HG02678 (cell line): ENCODE data around the gene P2RY14.

Source experiments
- ATAC-seq: cut with Tn5 transposase; IDR thresholded peaks from one replicate; pipeline ENCODE4 v1.9.1; 2021; ENCODE audit warnings: mild to moderate bottlenecking, moderate library complexity; ENCODE audit not compliant: unreplicated experiment

Gene P2RY14

GRCh38 chr3:151218136-151218535 is 60.2 kb downstream of the P2RY14 start:
- ATAC-seq, result no peak

- no peak for ATAC-seq
These were observed 61.4 kb downstream of the P2RY14 start for GRCh38 chr3:151216641-151217607.

DNA sequence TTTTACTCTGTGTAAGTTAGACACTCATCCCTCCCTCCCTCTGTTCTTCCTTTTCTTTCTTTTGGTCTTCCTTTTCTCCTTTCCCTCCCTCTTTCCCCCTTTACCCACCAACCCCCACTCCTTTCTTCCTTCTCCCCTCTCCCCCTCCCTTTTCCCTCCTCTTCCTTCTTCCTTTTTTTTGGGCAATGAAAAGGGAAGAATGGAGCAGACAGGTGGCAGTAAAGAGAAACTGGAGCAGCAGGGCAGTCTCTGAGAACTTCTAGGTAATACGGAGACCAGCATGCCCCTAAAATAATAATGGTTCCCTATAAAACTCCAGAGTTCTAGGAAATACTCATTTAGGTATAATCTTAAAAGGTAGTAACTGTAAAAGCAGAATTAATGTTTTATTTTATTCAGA is 63.9 kb downstream of the P2RY14 start:
- no peak for ATAC-seq

DNA sequence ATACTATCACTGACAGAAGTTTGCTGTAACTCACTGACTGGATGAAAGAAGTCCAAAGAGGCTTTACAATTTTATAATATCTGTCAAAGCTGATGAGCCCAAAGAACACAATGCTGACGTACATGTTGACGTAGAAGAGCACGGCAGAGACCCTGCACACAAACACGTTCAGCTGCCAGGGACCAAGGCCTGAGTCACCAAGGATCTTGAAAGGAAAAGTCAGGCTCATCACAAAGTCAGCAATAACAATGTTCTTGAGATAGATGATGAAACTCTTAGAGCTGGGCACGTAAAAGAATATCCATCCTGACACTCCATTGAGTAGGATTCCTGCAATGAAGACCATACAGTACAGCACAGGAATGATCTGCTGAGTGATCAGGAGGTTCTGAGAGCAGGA is 64.5 kb downstream of the P2RY14 start:
- no peak for ATAC-seq

DNA sequence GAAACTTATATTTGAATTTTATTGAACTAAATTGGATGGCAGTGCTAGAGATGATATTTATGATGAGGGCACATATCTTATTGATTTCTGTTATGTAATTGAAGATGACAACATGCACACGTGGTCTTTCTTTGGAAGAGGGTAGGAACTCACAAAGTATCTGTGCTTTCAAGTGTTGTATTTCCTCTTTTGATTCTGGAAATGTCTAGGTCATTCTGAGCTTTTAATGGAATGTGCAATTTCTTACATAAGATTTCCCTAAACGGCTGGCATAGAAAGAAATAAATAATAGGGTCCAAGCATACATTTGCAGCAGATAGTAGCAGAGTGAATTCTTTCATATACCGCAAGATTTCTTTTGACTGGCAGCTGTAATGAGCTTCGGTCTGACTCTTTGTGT is 65.2 kb downstream of the P2RY14 start:
- no peak for ATAC-seq

- peak; percentile 85 for ATAC-seq
These were observed 67.5 kb downstream of the P2RY14 start for GRCh38 chr3:151210676-151211381.

DNA sequence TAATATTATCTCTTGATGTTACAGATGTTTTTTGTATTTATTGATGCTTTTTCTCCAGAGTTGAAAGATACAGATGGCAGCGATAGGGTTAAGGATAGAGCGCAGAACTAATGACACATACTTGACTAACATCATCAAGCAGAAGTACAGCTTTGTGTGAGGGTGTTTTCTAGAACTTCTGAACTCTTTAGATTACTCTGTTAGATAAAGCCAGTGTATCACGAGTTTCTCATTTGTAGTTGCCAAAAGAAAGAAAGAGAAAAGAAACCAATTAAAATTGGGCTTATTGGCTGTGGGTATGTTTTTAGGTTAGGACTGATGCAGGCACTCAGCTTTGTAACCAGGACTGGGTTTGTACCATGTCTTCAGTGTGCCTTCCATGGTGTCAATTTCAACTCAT is 68.7 kb downstream of the P2RY14 start:
- no peak for ATAC-seq

DNA sequence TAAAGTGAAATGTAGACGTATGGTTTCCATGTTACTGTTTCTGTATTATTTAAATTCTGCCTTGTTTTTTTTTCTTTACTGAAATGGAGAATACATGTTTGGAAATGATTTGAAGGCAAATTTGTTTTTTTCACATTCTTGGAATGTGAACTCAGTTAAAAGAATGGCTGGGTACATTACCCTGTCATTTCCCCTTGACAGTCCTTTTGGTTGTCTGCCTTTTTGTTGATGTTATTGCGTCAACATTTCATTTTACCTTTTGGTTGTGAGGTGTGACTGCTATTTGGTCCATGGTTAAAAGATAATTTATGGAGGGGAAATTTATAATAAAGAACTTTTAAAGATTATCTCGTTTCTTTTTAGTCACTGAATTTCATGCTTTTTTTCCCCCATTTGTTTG is 72.1 kb downstream of the P2RY14 start:
- no peak for ATAC-seq

- no peak for ATAC-seq
These were observed 72.9 kb downstream of the P2RY14 start for GRCh38 chr3:151205482-151205881.

GRCh38 chr3:151204530-151205402 is 73.6 kb downstream of the P2RY14 start:
- ATAC-seq, result no peak

GRCh38 chr3:151203051-151203420 is 75.3 kb downstream of the P2RY14 start, which contains the start of gene GPR171:
Gene GPR171 (minus strand): TSS chr3:151203216. CDS start chr3:151199386, 3,830 bp downstream.
- ATAC-seq, result peak; percentile 94

DNA sequence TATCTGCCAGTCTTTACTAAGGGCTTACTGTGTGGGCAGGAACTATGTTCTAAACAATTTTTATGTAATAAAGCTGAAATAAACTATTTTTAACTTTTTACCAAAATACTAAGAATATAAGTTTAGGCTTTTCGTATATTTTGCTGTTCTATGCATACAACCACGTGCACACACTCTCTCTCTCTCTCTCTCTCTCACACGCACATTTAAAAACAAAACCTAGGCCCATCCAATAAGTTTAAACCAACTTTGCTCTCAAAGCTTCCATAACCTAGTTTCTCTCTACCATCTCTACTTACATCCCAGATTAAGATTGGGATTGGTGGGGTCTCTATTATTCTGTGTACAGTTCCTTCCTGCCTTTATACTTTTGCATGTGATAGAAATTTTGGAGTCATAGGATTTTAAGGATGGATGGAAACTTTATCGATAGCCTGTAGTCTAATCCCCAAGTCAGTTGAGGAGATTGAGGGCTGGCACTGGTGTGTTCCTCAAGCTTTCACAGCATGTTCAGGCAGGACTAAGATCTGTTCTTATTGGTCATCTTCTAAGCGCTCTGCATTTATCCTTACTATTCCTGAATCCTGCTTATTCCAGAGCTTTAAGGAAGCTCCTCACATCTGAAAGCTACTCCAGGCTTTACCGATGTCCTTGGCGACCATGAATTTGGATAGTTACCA is 77.2 kb downstream of the P2RY14 start:
- no peak for ATAC-seq

DNA sequence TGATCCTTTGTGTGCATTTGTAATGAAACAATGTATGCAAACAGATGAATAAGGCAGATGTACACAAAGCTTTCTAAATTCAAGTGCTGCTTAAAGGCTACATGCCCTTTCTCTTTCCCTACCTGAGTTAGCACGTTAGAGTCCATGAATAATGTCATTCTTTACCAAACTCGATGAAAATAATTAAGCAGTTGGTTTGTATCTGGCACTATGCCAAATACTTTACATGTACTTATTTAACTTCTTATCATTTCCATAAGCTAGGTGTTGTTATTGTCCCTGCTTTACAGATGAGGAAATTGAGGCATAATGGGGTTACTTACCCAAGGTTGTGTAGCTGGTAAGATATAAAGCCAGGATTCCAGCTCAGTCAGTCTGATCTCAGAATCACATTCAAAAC is 77.8 kb downstream of the P2RY14 start:
- no peak for ATAC-seq

GRCh38 chr3:151199554-151200438 is 78.5 kb downstream of the P2RY14 start:
- no peak for ATAC-seq

- no peak for ATAC-seq
These were observed 79.5 kb downstream of the P2RY14 start for GRCh38 chr3:151198849-151199248.

DNA sequence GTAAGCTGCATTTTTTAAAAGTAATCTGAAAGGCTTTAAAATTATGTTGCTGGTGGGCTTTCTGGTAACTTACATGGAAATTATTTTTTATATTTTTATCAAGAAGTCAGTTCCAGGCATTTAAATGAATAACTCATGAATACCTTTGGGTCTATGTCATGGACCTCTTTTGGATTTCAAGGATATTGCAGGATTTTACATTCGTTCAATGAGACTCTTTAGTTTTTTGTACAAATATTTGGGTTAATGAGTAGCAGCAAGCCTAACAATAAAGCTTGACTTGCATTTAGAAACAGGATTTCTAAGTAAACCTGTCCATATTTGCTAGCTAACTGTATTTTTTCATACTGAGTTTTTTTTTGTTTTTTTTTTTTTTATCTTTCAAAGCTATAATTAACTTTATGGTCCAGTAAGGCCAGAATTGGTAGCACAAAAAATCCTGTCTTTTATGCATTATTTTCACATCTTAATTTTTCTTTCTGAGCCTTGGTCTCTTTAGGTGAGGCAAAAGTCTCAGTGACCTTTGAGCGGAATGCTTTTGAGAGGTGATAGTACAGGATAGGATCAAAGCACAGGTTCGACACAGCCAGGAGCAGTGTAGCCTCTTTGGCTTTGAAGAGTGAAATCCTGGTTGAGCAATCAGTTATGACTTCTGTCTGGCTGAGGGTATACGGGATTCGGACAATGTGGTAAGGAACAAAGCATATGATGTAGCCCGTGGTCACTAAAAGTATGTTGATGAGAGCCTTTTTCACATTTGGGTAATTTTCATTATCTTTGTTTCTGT is 80.2 kb downstream of the P2RY14 start:
- no peak for ATAC-seq

DNA sequence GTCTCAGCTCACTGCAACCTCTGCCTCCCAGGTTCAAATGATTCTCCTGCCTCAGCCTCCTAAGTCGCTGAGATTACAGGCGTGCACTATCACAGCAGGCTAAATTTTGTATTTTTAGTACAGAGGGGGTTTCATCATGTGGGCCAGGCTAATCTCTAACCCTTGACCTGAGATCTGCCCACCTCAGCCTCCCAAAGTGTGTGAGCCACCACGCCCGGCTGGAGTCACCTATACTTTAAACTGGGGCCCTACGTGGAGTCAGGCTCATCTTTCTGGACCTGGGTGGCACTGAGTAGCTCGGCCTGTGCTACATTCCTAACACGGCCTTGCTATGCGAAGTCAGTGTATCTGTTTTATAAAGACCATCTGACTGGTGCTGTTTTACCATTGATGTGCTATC is 81.1 kb downstream of the P2RY14 start:
- no peak for ATAC-seq

DNA sequence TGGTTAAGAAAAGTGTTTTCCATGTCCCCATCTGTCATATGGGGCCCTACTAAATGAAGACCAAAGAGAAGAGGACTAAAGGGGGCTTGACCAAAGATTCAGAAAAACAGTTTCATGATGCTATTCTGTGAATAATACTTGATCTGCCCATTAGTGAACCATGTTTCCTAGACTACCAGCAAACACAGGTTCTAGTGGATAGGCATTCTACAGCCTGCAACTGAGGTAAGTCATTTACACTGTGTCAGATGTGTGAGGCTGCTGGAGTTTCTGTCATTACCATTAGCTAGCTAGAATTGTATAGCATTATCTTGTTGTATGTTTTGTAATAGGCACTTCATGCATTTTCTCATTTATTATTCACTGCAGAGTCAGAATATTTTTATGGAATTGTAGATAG is 81.9 kb downstream of the P2RY14 start:
- ATAC-seq, result no peak

- no peak for ATAC-seq
These were observed 82.5 kb downstream of the P2RY14 start for GRCh38 chr3:151195826-151196225.
